GM12878 (cell line): ENCODE results near the gene PRR7. TPM values are rescaled to one million over a fixed set of nuclear protein-coding genes. Genes with fewer than 3 reads are reported as not detected.

ENCODE experiments used
- ATAC-seq: fragments of 200-7000 bp; cut with Tn5 transposase; 3 replicates; pipeline ENCODE4 v1.9.1; 2020; ENCODE audit warnings: mild to moderate bottlenecking, moderate library complexity
- BruUV-seq: library from RNA; stranded (reverse); fragments of 400-500 nt; replicated peaks from 2 replicates; lab custom pipeline; 2021; lab: Mats Ljungman, UMichigan
- CTCF ChIA-PET: fragments of 300-600 bp; sonication (Branson Sonifier 250); formaldehyde crosslinking; extraction: SDS; loops from one replicate; lab custom pipeline; 2021; ENCODE audit warnings: inconsistent platforms; lab: Yijun Ruan, JAX
- POLR2A ChIA-PET: fragments of 350-600 bp; formaldehyde crosslinking; extraction: SDS; loops from one replicate; lab custom pipeline; 2021; ENCODE audit warnings: inconsistent platforms; lab: Charles Lee
- RAD21 ChIA-PET: fragments of 300-600 bp; sonication (Branson Sonifier 250); formaldehyde crosslinking; loops from one replicate; lab custom pipeline; 2023; ENCODE audit warnings: antibody characterized with exemption; ENCODE audit not compliant: unreplicated experiment; lab: Charles Lee
- SMC1A ChIA-PET: fragments of 300-600 bp; sonication (Branson Sonifier 250); formaldehyde crosslinking; loops from one replicate; lab custom pipeline; 2023; ENCODE audit not compliant: unreplicated experiment, uncharacterized antibody; lab: Charles Lee
- DNase-seq: peaks from one replicate; pipeline ENCODE4 v3.0.0-alpha.2; 2011; ENCODE audit warnings: low read depth, low spot score
- FAIRE-seq: peaks from 3 replicates; lab custom pipeline; 2011; peaks lifted over from hg19 to GRCh38; lab: Jason Lieb, UNC
- H2AFZ ChIP-seq: 2 replicates; pipeline ENCODE4 v1.6.0; 2011; ENCODE audit warnings: low read depth, low read length, control low read depth; ENCODE audit not compliant: control insufficient read depth
- H3K27ac ChIP-seq: 2 replicates; pipeline ENCODE4 v1.5.1; 2011; ENCODE audit warnings: control low read depth; ENCODE audit not compliant: control insufficient read depth, insufficient read depth
- H3K27me3 ChIP-seq, 2 experiments: replicated peaks in 1 of 2; 2 replicates each; pipeline versions ENCODE4 v1.6.0 to v1.6.1; 2011; ENCODE audit warnings: low read length in 1 of 2; ENCODE audit not compliant: control insufficient read depth in 2 of 2, insufficient read depth in 2 of 2
- H3K36me3 ChIP-seq, 2 experiments: 2 replicates each; pipeline ENCODE4 v1.5.1; 2011; ENCODE audit warnings: low read length in 1 of 2; ENCODE audit not compliant: control insufficient read depth in 2 of 2, insufficient read depth in 2 of 2
- H3K4me1 ChIP-seq: 2 replicates; pipeline ENCODE4 v1.6.1; 2011; ENCODE audit warnings: mild to moderate bottlenecking, low read length, moderate library complexity, mixed read lengths; ENCODE audit not compliant: control insufficient read depth, insufficient read depth
- H3K4me2 ChIP-seq: 2 replicates; pipeline ENCODE4 v1.6.0; 2011; ENCODE audit warnings: control low read depth; ENCODE audit not compliant: control insufficient read depth, insufficient read depth
- H3K4me3 ChIP-seq: fragments of 200-600 bp; sonication (generic); 2 replicates; pipeline ENCODE4 v1.5.1; 2016
- H3K79me2 ChIP-seq: 2 replicates; pipeline ENCODE4 v1.6.0; 2011; ENCODE audit warnings: low read length; ENCODE audit not compliant: control insufficient read depth, insufficient read depth
- H3K9ac ChIP-seq: 2 replicates; pipeline ENCODE4 v1.8.0; 2011; ENCODE audit warnings: low read length, control low read depth, mixed read lengths; ENCODE audit not compliant: control insufficient read depth, insufficient read depth
- H3K9me3 ChIP-seq: replicated peaks from 3 replicates; pipeline ENCODE4 v1.5.1; 2011; ENCODE audit warnings: mild to moderate bottlenecking, low read length; ENCODE audit not compliant: control insufficient read depth, insufficient read depth
- H4K20me1 ChIP-seq: 2 replicates; pipeline ENCODE4 v1.6.0; 2011; ENCODE audit not compliant: control insufficient read depth, insufficient read depth
- CEBPB ChIP-seq, 2 experiments: fragments of 150-350 bp in 1 of 2; IDR thresholded peaks; 2 replicates each; pipeline ENCODE4 v1.6.1; 2012 to 2014; ENCODE audit warnings: low read depth in 2 of 2, low read length in 2 of 2, borderline replicate concordance in 1 of 2, inconsistent platforms in 1 of 2
- CTCF ChIP-seq, 3 experiments: IDR thresholded peaks in 2 of 3; conservative IDR thresholded peaks in 1 of 3; 2 replicates each; pipeline ENCODE4 v1.5.1; 2011; ENCODE audit warnings: low read depth in 3 of 3, low read length in 3 of 3, mild to moderate bottlenecking in 3 of 3, control low read depth in 2 of 3, moderate library complexity in 2 of 3, inconsistent platforms in 1 of 3, mixed read lengths in 1 of 3; ENCODE audit not compliant: control insufficient read depth in 2 of 3, insufficient read depth in 1 of 3; ENCODE audit errors: extremely low read depth in 1 of 3
- MTA2 ChIP-seq: fragments of 450-650 bp; IDR thresholded peaks from 2 replicates; pipeline ENCODE4 v1.6.1; 2016; ENCODE audit warnings: low read depth, mild to moderate bottlenecking, moderate library complexity
- MTA3 ChIP-seq: IDR thresholded peaks from 2 replicates; pipeline ENCODE4 v1.6.1; 2012; ENCODE audit warnings: low read length, inconsistent platforms, borderline replicate concordance
- SKIL ChIP-seq: fragments of 450-650 bp; IDR thresholded peaks from 2 replicates; pipeline ENCODE4 v1.6.1; 2017; ENCODE audit warnings: mild to moderate bottlenecking, low read depth, inconsistent platforms; ENCODE audit not compliant: poor library complexity, severe bottlenecking
- SMAD1 ChIP-seq: fragments of 450-650 bp; IDR thresholded peaks from 2 replicates; pipeline ENCODE4 v1.6.1; 2018; ENCODE audit warnings: mild to moderate bottlenecking, low read depth; ENCODE audit not compliant: partially characterized antibody
- TAF1 ChIP-seq: IDR thresholded peaks from 2 replicates; pipeline ENCODE4 v1.6.1; 2011; ENCODE audit warnings: mild to moderate bottlenecking, low read depth, low read length, borderline replicate concordance
- WGBS: methylation state at CpG from one replicate; pipeline ENCODE4 v1.1.6; 2016; ENCODE audit warnings: low lambda C conversion rate; ENCODE audit not compliant: insufficient replicate concordance, insufficient coverage; ENCODE audit errors: missing lambda C conversion rate; 5-methylcytosine and 5-hydroxymethylcytosine counted together
- in situ Hi-C: fragments of 300-500 bp; cut with MboI; formaldehyde crosslinking; loops from 9 replicates; pipeline ENCODE4 v1.14.3; 2018; ENCODE audit warnings: mixed read lengths
- intact Hi-C: fragments of 100-400 bp; cut with micrococcal nuclease; formaldehyde crosslinking; loops from one replicate; pipeline ENCODE4 v1.14.2; 2022; ENCODE audit not compliant: unreplicated experiment
- polyA plus RNA-seq, 11 experiments: library from polyadenylated mRNA; depleted of rRNA in 4 of 11; unstranded in 6 of 11; stranded (reverse) in 5 of 11; fragments of >200 nt; fragmentation: Nextera tagmentation in 4 of 11; fragmentation: Illumina TruSeq in 1 of 11; extraction: Ambion mirVana in 4 of 11; extraction: Trizol in 1 of 11; gene quantifications; 1 replicate in 1 of 11; 2 replicates in 10 of 11; pipeline versions ENCODE4 v1.2.1 to v1.2.3, GENCODE V29; 2011 to 2016; ENCODE audit warnings: inconsistent platforms in 2 of 11, missing spikeins in 2 of 11, low read depth in 1 of 11
- total RNA-seq, 4 experiments: library from RNA; depleted of rRNA in 3 of 4; stranded (reverse); fragments of >200 nt in 3 of 4; fragmentation: Illumina TruSeq in 1 of 4; extraction: Trizol in 1 of 4; gene quantifications; 2 replicates each; pipeline versions ENCODE4 v1.2.1 to v1.2.3, GENCODE V29; 2013 to 2021
- TF ChIP-seq, protein P1 (sequence below): fragments of 450-650 bp; IDR thresholded peaks from 2 replicates; pipeline ENCODE4 v1.6.1; 2017; ENCODE audit warnings: mild to moderate bottlenecking, moderate library complexity

Gene PRR7
- total and polyA plus RNA-seq, 10 of the 15 experiments (the other 5 are each of a cell fraction or from before 2014, with no cell fraction given), result 0.09 to 18.8 (median 4.6) TPM; not detected in 2

- no peak for TF ChIP-seq CEBPB (IDR thresholded peaks at IDR 0.05; ENCODE audit: borderline replicate concordance in 1 of 2, low read depth in 2 of 2, low read length in 2 of 2)
- TF ChIP-seq CTCF (IDR thresholded peaks at IDR 0.05 in 2 of 3, conservative IDR thresholded peaks at IDR 0.05 in 1 of 3; ENCODE audit: control insufficient read depth in 2 of 3, extremely low read depth in 1 of 3, insufficient read depth in 1 of 3, low read depth in 3 of 3, low read length in 3 of 3), result no peak
- no peak for TF ChIP-seq SMAD1
Observed at GRCh38 chr5:177470759-177471536, 24.3 kb downstream of the PRR7 start (continued).

- H3K4me3 ChIP-seq, result peak overlapping the region; percentile 46
- no peaks in the 10 kb centered on the region for H3K36me3 ChIP-seq
- RAD21 ChIA-PET, result interaction anchor here (0.9 to 2.0 kb wide), 5 partner anchors 16 to 81 kb away, joined by 3 to 7 read pairs (median 5); partner anchors contain the start of gene PDLIM7
- peaks cover 12% of the 10 kb centered on the region for H3K4me1 ChIP-seq
- no peaks in the 10 kb centered on the region for H4K20me1 ChIP-seq
- no peak overlapping the region for H3K27ac ChIP-seq
- BruUV-seq, result no TSS peak
- WGBS, result 86% methylated on average over 11 of the region's 14 CpGs
- H3K79me2 ChIP-seq, result peaks cover 4% of the 10 kb centered on the region; the same call in 1 of the 2 replicates
- FAIRE-seq, result no peak
- H3K9ac ChIP-seq, result peak overlapping the region; percentile 61
- H3K9me3 ChIP-seq, result no peaks in the 10 kb centered on the region
- intact Hi-C loops (no loop called here), in situ Hi-C loops (no loop called here)
- CTCF ChIA-PET, result interaction anchor here (0.9 to 2.4 kb wide), 7 partner anchors 12 to 81 kb away, joined by 3 to 13 read pairs (median 3); no protein-coding TSS in a partner anchor
- H3K4me2 ChIP-seq, result peak overlapping the region; percentile 89
- DNase-seq, result no peak
- H2AFZ ChIP-seq, result no peak overlapping the region
- SMC1A ChIA-PET, result interaction anchor here (0.8 to 1.2 kb wide), 2 partner anchors 26 to 30 kb away, joined by 3 read pairs; partner anchors contain the start of gene PDLIM7
- ATAC-seq, result no peak
- H3K27me3 ChIP-seq, result no peaks in the 10 kb centered on the region
- POLR2A ChIA-PET, result interaction anchor here (0.6 to 1.6 kb wide), 6 partner anchors 9 to 37 kb away, joined by 3 to 6 read pairs (median 3); partner anchors contain the start of gene DOK3
- no peak for TF ChIP-seq SKIL
- TF ChIP-seq MTA2, result no peak
- no peak for TF ChIP-seq TAF1
- no peak for TF ChIP-seq MTA3
- TF ChIP-seq, protein P1, sequence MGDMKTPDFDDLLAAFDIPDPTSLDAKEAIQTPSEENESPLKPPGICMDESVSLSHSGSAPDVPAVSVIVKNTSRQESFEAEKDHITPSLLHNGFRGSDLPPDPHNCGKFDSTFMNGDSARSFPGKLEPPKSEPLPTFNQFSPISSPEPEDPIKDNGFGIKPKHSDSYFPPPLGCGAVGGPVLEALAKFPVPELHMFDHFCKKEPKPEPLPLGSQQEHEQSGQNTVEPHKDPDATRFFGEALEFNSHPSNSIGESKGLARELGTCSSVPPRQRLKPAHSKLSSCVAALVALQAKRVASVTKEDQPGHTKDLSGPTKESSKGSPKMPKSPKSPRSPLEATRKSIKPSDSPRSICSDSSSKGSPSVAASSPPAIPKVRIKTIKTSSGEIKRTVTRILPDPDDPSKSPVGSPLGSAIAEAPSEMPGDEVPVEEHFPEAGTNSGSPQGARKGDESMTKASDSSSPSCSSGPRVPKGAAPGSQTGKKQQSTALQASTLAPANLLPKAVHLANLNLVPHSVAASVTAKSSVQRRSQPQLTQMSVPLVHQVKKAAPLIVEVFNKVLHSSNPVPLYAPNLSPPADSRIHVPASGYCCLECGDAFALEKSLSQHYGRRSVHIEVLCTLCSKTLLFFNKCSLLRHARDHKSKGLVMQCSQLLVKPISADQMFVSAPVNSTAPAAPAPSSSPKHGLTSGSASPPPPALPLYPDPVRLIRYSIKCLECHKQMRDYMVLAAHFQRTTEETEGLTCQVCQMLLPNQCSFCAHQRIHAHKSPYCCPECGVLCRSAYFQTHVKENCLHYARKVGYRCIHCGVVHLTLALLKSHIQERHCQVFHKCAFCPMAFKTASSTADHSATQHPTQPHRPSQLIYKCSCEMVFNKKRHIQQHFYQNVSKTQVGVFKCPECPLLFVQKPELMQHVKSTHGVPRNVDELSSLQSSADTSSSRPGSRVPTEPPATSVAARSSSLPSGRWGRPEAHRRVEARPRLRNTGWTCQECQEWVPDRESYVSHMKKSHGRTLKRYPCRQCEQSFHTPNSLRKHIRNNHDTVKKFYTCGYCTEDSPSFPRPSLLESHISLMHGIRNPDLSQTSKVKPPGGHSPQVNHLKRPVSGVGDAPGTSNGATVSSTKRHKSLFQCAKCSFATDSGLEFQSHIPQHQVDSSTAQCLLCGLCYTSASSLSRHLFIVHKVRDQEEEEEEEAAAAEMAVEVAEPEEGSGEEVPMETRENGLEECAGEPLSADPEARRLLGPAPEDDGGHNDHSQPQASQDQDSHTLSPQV, result no peak
Observed at GRCh38 chr5:177471610-177472356, 25.2 kb downstream of the PRR7 start.
